OCI-LY3 (cell line): ENCODE data around the gene SKIL.
"Not testable (repeated sequence)": the region's sequence is repeated elsewhere in the genome, so short reads cannot be mapped to it uniquely, and the experiment has no call there.

ENCODE experiments used
- H2AFZ ChIP-seq: fragments of 200-600, 300-600 bp; shearing (Covaris generic); 2 replicates; pipeline ENCODE4 v1.6.0; 2014; ENCODE audit warnings: antibody characterized with exemption, low read depth, low read length
- H3K27ac ChIP-seq: fragments of 200-600, 300-600 bp; sonication (generic); 2 replicates; pipeline ENCODE4 v1.5.1; 2014; ENCODE audit warnings: mild to moderate bottlenecking, low read length, moderate library complexity, mixed read lengths
- H3K27me3 ChIP-seq: fragments of 200-600, 300-600 bp; sonication (generic); 2 replicates; pipeline ENCODE4 v1.6.1; 2014; ENCODE audit warnings: low read depth, low read length, mixed read lengths
- H3K36me3 ChIP-seq: fragments of 200-600, 300-600 bp; sonication (generic); replicated peaks from 2 replicates; pipeline ENCODE3; 2014; ENCODE audit warnings: low read depth, low read length, mixed read lengths
- H3K4me1 ChIP-seq: fragments of 300-600, 200-600 bp; sonication (generic); 2 replicates; pipeline ENCODE4 v1.6.1; 2014; ENCODE audit warnings: low read length, mixed read lengths
- H3K4me2 ChIP-seq: fragments of 200-600, 300-600 bp; sonication (generic); 2 replicates; pipeline ENCODE4 v1.6.1; 2014; ENCODE audit warnings: low read length, mixed read lengths
- H3K4me3 ChIP-seq: fragments of 300-600, 200-600 bp; sonication (generic); 2 replicates; pipeline ENCODE4 v1.5.1; 2014; ENCODE audit warnings: antibody characterized with exemption, mild to moderate bottlenecking, low read length, moderate library complexity
- H3K79me2 ChIP-seq: fragments of 300-600, 200-600 bp; shearing (Covaris generic); 2 replicates; pipeline ENCODE4 v1.6.1; 2014; ENCODE audit warnings: mild to moderate bottlenecking, low read length, mixed read lengths
- H3K9ac ChIP-seq: fragments of 300-600, 200-600 bp; shearing (Covaris generic); 2 replicates; pipeline ENCODE4 v1.6.0; 2014; ENCODE audit warnings: mild to moderate bottlenecking, low read length, moderate library complexity
- H3K9me3 ChIP-seq: fragments of 200-600, 300-600 bp; shearing (Covaris generic); 2 replicates; pipeline ENCODE4 v1.6.1; 2014; ENCODE audit warnings: low read length, mixed read lengths; ENCODE audit not compliant: insufficient read depth
- H4K20me1 ChIP-seq: fragments of 200-600, 300-600 bp; sonication (generic); 2 replicates; pipeline ENCODE4 v1.6.1; 2016; ENCODE audit warnings: low read length, mixed read lengths; ENCODE audit not compliant: insufficient read depth
- CTCF ChIP-seq: fragments of 200-600, 300-600 bp; sonication (generic); IDR thresholded peaks from 2 replicates; pipeline ENCODE4 v1.5.1; 2014; ENCODE audit warnings: antibody characterized with exemption, low read length, low read depth
- EZH2phosphoT487 ChIP-seq: fragments of 200-600 bp; shearing (Covaris generic); IDR thresholded peaks from 2 replicates; pipeline ENCODE4 v1.6.1; 2018; ENCODE audit warnings: antibody characterized with exemption, mixed run types, low read depth

SKIL gene

GRCh38 chr3:170331143-170331542 is 26.4 kb upstream of the SKIL start:
- Histone ChIP-seq H3K36me3 (no peaks in the 10 kb centered on the region), H3K79me2 (no peaks in the 10 kb centered on the region), H3K27me3 (no peaks in the 10 kb centered on the region), H2AFZ (no peak overlapping the region), H4K20me1 (no peaks in the 10 kb centered on the region), H3K27ac (no peak overlapping the region), H3K9ac (no peak overlapping the region), H3K4me1 (peaks cover 5% of the 10 kb centered on the region), H3K9me3 (0 out of 2 replicates have a peak, but pooled peaks cover 6% of the 10 kb centered on the region), H3K4me2 (no peak overlapping the region), H3K4me3 (no peak overlapping the region)
- TF ChIP-seq EZH2phosphoT487 (no peak), CTCF (no peak)

DNA sequence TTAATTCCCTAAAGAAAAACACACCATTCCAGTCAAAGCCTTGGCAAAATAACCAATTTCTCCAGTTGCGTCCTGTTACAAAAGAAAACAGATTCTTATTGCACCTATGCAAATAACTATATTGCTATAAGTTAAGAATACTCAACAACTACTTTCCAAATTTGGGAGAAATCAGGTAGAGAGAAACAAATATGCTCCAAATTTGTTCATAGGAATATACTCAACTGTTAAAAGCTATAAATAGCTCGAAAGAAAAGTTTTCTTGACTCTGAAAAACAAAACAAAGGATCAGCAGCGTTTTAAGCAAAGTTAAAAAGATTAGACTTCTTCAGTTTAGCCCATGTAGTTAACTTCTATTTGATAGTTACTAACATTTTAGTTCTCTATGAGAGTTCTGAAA is 20.1 kb upstream of the SKIL start:
- Histone ChIP-seq H3K36me3 (peaks cover 4% of the 10 kb centered on the region), H3K27me3 (no peaks in the 10 kb centered on the region), H3K27ac (no peak overlapping the region), H3K4me1 (no peaks in the 10 kb centered on the region), H3K79me2 (no peaks in the 10 kb centered on the region), H3K4me3 (no peak overlapping the region), H2AFZ (no peak overlapping the region), H3K9me3 (peaks cover 20% of the 10 kb centered on the region), H4K20me1 (no peaks in the 10 kb centered on the region), H3K9ac (no peak overlapping the region), H3K4me2 (no peak overlapping the region)
- TF ChIP-seq CTCF: no peak
- TF ChIP-seq EZH2phosphoT487: no peak

- TF ChIP-seq EZH2phosphoT487 (no peak), CTCF (no peak)
- Histone ChIP-seq H2AFZ (no peak overlapping the region), H3K27me3 (no peaks in the 10 kb centered on the region)
Observed at GRCh38 chr3:170338690-170339340, 18.7 kb upstream of the SKIL start.

GRCh38 chr3:170342273-170342672 is 15.2 kb upstream of the SKIL start:
- not testable (repeated sequence) for H2AFZ ChIP-seq, H3K27ac ChIP-seq, H3K9ac ChIP-seq, H3K79me2 ChIP-seq, H4K20me1 ChIP-seq, H3K4me3 ChIP-seq, H3K27me3 ChIP-seq, H3K36me3 ChIP-seq, H3K4me2 ChIP-seq
- Histone ChIP-seq H3K4me1 (peaks cover 16% of the 10 kb centered on the region), H3K9me3 (peaks cover 16% of the 10 kb centered on the region)

More at GRCh38 chr3:170338690-170339340, 18.7 kb upstream of the SKIL start:
- H3K9ac ChIP-seq: no peak overlapping the region
- no peaks in the 10 kb centered on the region for H4K20me1 ChIP-seq
- H3K4me3 ChIP-seq: no peak overlapping the region
- H3K36me3 ChIP-seq: peaks cover 4% of the 10 kb centered on the region
- no peak overlapping the region for H3K4me2 ChIP-seq
- H3K27ac ChIP-seq: no peak overlapping the region
- no peaks in the 10 kb centered on the region for H3K79me2 ChIP-seq
- peaks cover 20% of the 10 kb centered on the region for H3K9me3 ChIP-seq
- H3K4me1 ChIP-seq: no peaks in the 10 kb centered on the region

GRCh38 chr3:170343859-170344258 is 13.7 kb upstream of the SKIL start:
- H3K36me3 ChIP-seq: not testable (repeated sequence)

More at GRCh38 chr3:170343859-170344258, 13.7 kb upstream of the SKIL start:
- H3K9ac ChIP-seq, H3K9me3 ChIP-seq, H4K20me1 ChIP-seq, H3K27me3 ChIP-seq, H3K27ac ChIP-seq, H2AFZ ChIP-seq, H3K4me2 ChIP-seq, H3K79me2 ChIP-seq, H3K4me3 ChIP-seq: not testable (repeated sequence)
- peaks cover 32% of the 10 kb centered on the region for H3K4me1 ChIP-seq
